ENCODE results near the gene HEATR5A.
"Not testable (repeated sequence)": the region's sequence is repeated elsewhere in the genome, so short reads cannot be mapped to it uniquely, and the experiment has no call there.

Gene HEATR5A

DNA sequence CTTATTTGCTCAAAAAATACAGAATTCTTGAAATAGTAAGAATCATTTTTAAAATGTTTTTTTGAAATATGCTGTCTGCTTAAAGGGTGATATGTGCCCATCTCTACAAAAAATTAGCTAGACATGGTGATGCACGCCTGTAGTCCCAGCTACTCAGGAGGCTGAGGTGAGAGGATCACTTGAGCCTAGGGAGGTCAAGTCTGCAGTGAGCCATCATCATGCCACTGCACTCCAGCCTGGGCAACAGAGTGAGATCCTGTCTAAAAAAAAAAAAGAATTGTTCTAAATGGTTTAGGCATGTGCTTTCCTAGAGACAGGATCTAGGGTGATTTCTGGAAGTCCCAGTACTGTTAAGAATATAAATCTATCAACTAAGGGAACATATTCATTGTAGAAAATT, 137.2 kb downstream of the HEATR5A start:
- no peak for DNase-seq (ENCODE audit: low spot score)

DNA sequence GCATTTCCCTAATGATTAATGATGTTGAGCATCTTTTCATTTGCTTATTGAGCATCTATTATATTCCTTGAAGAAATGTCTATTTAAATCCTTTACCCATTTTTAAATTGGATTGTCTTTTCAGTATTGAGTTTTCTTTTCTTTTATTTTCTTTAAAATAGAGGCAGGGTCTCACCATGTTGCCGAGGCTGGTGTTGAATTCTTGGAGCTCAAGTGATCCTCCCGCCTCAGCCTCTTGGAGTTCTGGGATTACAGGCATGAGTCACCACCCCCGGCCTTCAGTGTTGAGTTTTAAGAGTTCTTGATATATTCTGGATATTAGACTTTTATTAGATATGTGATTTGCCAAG, 139.5 kb downstream of the HEATR5A start:
- no peak for DNase-seq (ENCODE audit: low spot score)

DNA sequence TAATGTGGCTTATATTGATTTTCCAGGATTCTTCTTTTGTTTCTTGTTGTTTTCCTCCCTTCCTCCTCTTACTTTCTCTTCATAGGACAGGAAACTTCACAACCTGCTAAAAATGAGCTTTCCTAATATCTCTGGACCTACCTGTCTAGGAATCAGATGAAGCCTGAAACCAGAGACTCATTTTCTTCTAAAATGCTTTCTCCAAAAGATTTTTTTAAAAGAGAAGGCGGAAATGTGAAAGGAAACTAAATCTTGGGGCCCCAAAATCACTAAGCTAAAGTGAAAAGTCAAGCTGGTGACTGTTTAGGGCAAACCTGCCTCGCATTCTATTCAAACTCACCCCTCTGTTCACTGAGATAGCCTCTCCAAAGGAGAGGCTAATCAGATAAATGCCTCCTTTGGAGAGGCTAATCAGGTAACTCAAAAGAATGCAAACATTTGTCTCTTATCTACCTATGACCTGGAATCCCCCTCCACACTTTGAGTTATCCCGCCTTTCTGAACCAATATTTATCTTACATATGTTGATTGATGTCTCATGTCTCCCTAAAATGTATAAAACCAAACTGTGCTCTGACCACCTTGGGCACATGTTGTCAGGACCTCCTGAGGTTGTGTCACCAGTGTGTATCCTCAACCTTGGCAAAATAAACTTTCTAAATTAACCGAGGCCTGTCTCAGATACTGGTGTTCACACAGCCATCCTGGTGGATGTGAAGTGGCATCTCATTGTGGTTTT, 140.0 kb downstream of the HEATR5A start:
- no peak for DNase-seq (ENCODE audit: low spot score)

GRCh38 chr14:31278883-31279282, 141.5 kb downstream of the HEATR5A start:
- DNase-seq (ENCODE audit: low spot score), result no peak

DNA sequence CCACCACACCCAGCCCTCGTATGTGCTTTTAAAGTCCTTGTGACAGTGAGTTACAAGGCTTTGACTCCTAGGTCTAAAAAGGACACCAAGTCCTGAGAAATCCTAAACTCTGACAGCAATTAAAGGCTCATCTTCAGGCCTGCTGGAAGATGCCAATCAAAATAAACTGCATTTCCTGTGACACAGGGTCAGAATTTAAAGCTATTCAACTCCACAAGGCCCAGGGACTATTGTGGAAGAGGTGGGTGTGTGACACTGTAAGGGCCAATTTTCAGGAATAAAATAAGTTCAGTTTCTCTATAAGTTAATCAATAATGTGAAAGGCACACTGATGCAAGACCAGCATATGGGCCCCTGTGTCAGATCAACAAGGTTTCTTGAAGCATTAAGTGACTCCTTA, 143.3 kb downstream of the HEATR5A start:
- no peak for DNase-seq (ENCODE audit: low spot score)

GRCh38 chr14:31276417-31276816, 143.9 kb downstream of the HEATR5A start:
- DNase-seq (ENCODE audit: low spot score), result not testable (repeated sequence)

DNA sequence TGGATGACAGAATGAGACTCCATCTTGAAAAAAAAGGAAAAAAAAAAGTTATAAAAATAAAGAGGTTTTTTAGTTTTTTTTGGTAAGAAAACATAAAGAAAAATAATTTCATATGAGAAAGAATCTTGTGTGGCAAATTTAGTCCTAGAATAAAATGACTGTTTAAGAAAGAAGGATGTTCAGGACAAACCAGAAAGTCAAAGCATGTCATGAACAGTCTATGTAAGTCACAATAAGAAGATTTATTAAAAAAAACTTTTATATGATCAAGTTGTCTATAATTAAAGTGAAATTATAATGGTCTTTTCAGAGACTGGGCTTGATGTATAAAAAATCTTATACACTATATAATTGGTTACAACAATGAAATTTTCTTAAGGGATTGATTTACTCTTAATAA, 144.6 kb downstream of the HEATR5A start:
- no peak for DNase-seq (ENCODE audit: low spot score)

DNA sequence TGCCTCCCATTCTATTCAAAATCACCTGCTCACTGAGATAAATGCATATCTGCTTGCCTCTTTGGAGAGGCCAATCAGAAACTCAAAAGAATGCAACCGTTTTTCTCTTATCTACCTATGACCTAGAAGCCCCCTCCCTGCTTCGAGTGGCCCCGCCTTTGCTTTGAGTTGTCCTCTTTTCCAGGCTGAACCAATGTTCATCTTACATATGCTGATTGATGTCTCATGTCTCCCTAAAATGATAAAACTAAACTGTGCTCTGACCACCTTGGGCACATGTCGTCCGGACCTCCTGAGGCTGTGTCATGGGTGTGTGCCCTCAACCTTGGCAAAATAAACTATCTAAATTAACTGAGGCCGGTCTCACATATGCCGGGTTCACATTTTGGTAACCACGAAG, 148.7 kb downstream of the HEATR5A start:
- DNase-seq (ENCODE audit: low spot score), result no peak

- DNase-seq (ENCODE audit: low spot score), result no peak
These were observed 150.1 kb downstream of the HEATR5A start for GRCh38 chr14:31270196-31270772.

GRCh38 chr14:31269634-31270195, 150.6 kb downstream of the HEATR5A start:
- no peak for DNase-seq (ENCODE audit: low spot score)

GRCh38 chr14:31268216-31268615, 152.1 kb downstream of the HEATR5A start:
- DNase-seq (ENCODE audit: low spot score), result no peak

DNA sequence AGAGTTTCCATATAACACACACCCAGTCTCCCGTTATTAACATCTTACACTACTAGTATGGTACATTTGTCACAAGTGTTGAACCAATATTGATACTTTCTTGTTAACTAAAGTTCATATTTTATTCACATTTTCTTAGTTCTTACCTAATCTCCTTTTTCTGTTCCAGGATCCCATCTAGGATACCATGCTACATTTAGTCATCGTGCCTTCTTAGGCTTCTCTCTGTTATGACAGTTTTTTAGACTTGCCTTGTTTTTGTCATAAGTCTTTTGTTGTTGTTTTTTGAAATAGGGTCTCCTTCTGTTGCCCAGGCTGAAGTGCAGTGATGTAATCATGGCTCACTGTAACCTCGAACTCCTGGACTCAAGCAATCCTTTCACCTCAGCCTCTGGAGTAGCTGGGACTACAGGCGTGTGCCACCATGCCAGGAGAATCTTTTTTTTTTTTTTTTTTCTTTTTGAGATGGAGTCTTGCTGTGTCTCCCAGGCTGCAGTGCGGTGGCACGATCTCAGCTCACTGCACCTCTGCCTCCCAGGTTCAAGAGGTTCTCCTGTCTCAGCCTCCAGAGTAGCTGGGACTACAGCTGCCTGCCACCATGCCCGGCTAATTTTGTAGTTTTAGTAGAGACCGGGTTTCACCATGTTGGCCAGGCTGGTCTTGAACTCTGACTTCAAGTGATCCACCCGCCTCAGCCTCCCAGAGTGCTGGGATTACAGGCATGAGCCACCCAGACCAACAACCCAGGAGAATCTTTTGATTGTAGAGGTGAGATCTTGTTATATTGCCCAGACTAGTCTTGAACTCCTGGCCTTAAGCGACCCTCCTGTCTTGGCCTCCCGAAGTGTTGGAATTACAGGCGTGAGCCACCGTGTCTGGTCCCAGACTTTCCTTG, 153.7 kb downstream of the HEATR5A start:
- no peak for DNase-seq (ENCODE audit: low spot score)

GRCh38 chr14:31265701-31266398, 154.5 kb downstream of the HEATR5A start:
- no peak for DNase-seq (ENCODE audit: low spot score)

DNA sequence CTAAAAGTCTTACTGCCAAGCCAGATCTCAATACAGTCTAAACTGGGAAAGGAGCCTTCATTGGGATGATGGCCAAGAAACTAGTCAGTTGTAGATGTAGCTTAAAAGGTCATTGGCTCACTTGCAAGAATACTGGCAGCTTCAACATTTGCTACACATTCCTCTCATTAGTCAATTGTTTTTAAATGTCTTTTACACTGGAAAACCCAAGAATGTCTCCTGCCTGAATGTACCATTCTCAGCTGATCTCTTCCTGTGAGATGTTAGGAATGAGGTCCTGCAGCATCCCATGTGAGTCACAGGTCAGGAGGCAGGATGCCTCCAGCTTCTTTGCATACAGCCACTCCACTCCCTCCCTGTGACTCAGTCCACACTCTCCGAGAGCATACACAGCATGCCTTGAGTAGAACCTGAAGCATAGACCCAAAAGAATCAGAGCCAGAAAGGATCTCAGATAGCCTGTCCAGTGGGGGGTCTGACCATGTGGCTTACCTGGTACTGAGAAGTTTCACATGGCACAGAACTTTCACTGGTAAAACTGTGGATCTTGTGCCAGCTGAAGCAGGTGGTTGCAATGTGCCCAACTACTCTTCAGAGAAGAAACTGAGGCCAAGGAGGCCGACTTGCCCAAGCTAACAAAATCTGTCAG, 156.7 kb downstream of the HEATR5A start:
- peak; percentile 35 for DNase-seq (ENCODE audit: low spot score)

DNA sequence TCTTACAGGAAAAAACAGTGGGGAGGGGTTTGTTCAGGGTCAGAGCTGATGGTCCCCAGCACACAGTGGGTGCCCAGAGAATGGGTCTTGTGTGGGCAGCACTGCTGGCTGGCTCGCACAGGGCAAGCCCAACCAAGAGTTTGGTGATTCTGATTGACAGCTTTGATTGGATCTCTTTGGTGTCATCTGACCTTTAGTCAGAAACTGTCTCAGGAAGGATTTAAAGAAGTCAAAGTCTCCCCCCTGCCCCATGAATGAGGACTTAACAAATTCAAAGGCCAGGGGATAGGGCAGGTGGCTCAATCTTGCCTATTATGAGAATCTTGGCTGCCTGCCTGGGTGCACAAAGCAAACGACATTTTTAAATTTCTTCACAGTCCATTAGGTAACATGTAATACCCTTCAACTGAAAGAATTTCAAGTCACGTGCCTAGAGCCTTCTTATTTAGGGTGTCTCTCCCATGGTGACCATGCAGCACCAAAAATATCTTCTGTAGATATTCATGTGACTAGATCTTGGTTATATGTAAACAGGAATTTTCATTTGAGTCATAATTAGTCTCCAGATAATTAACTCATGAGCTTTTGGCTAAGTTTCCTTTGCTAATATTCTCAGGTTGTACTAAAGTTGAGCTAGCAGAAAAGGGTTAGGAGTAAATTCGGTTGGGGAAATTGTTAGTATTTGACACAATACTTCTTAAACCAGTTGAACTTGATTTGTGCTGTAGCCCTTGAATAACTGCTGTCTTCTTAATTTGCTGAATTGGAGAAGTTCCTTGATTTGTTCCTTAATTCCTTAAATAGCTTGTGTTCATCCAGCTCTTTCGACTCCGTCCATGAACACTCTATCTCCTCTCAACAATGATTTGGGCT, 158.3 kb downstream of the HEATR5A start:
- no peak for DNase-seq (ENCODE audit: low spot score)

- DNase-seq (ENCODE audit: low spot score), result no peak
These were observed 158.9 kb downstream of the HEATR5A start for GRCh38 chr14:31261523-31261858.

DNA sequence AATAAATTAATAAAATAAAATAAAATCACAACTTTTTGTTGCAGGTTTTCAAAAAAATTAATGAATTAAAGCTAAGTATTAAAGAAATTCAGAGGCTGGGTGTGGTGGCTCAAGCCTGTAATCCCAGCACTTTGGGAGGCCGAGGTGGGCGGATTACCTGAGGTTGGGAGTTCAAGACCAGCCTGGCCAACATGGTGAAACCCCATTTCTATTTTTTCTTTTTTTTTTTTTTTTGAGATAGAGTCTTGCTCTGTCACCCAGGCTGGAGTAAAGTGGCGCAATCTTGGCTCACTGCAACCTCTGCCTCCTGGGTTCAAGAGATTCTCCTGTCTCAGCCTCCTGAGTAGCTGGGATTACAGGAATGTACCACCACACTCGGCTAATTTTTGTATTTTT, 161.3 kb downstream of the HEATR5A start:
- not testable (repeated sequence) for DNase-seq (ENCODE audit: low spot score)

GRCh38 chr14:31258427-31259039, 161.8 kb downstream of the HEATR5A start:
- no peak for DNase-seq (ENCODE audit: low spot score)

- DNase-seq (ENCODE audit: low spot score), result not testable (repeated sequence)
These were observed 162.6 kb downstream of the HEATR5A start for GRCh38 chr14:31257554-31258426.

Data from iPS-NIHi11 (cell line).